H1 (cell line): ENCODE results near the gene ENOPH1. TPM values are rescaled to one million over a fixed set of nuclear protein-coding genes. Genes with fewer than 3 reads are reported as not detected.

Experiments used
- CTCF ChIA-PET: fragments of 300-600 bp; sonication (Branson Sonifier 250); formaldehyde crosslinking; loops from one replicate; lab custom pipeline; 2021; ENCODE audit not compliant: partially characterized antibody; lab: Charles Lee
- POLR2A ChIA-PET: fragments of 300-600 bp; sonication (Branson Sonifier 250); formaldehyde crosslinking; loops from one replicate; lab custom pipeline; 2021; ENCODE audit warnings: inconsistent platforms; ENCODE audit not compliant: partially characterized antibody; lab: Charles Lee
- DNase-seq, 2 experiments: peaks; one replicate each; pipeline versions ENCODE4 v3.0.0 to v3.0.0-alpha.2; 2010 to 2022; ENCODE audit warnings: low spot score in 2 of 2, low read depth in 1 of 2, mixed read lengths in 1 of 2
- FAIRE-seq: peaks from 2 replicates; lab custom pipeline; 2011; peaks lifted over from hg19 to GRCh38; lab: Jason Lieb, UNC
- H2AFZ ChIP-seq: 2 replicates; pipeline ENCODE4 v1.8.1; 2012; ENCODE audit warnings: low read length, inconsistent platforms
- H2AK5ac ChIP-seq: 2 replicates; pipeline ENCODE4 v1.6.1; 2013; ENCODE audit warnings: low read depth, low read length
- H2BK120ac ChIP-seq: replicated peaks from 2 replicates; pipeline ENCODE3; 2013; ENCODE audit warnings: low read depth, low read length, inconsistent platforms
- H2BK12ac ChIP-seq: 2 replicates; pipeline ENCODE4 v1.6.1; 2013; ENCODE audit warnings: low read depth, low read length
- H2BK15ac ChIP-seq: 2 replicates; pipeline ENCODE4 v1.6.1; 2013; ENCODE audit warnings: low read length
- H2BK20ac ChIP-seq: 2 replicates; pipeline ENCODE4 v1.6.1; 2013; ENCODE audit warnings: low read length
- H2BK5ac ChIP-seq: 2 replicates; pipeline ENCODE4 v1.6.1; 2013; ENCODE audit warnings: low read depth, low read length
- H3K14ac ChIP-seq: 2 replicates; pipeline ENCODE4 v1.6.1; 2013; ENCODE audit warnings: inconsistent platforms; ENCODE audit not compliant: insufficient read length
- H3K18ac ChIP-seq: 2 replicates; pipeline ENCODE4 v1.6.1; 2013; ENCODE audit warnings: low read length; ENCODE audit errors: extremely low read depth
- H3K23ac ChIP-seq: 2 replicates; pipeline ENCODE4 v1.6.1; 2013; ENCODE audit warnings: inconsistent platforms; ENCODE audit not compliant: insufficient read length
- H3K23me2 ChIP-seq: 2 replicates; pipeline ENCODE4 v1.6.1; 2013; ENCODE audit warnings: low read depth, low read length
- H3K27ac ChIP-seq: 2 replicates; pipeline ENCODE4 v1.6.1; 2011; ENCODE audit warnings: low read depth, low read length, inconsistent platforms
- H3K27me3 ChIP-seq, 4 experiments: replicated peaks in 1 of 4; 1 replicate in 1 of 4; 2 replicates in 3 of 4; pipeline versions ENCODE4 v1.6.1 to v1.8.1; 2011 to 2013; ENCODE audit warnings: low read length in 3 of 4, mild to moderate bottlenecking in 3 of 4, inconsistent platforms in 2 of 4, mixed read lengths in 2 of 4, moderate library complexity in 1 of 4; ENCODE audit not compliant: control insufficient read depth in 3 of 4, insufficient read depth in 3 of 4; ENCODE audit errors: extremely low read depth in 1 of 4
- H3K36me3 ChIP-seq, 4 experiments: 2 replicates each; pipeline versions ENCODE4 v1.6.1 to v1.8.1; 2011 to 2013; ENCODE audit warnings: mild to moderate bottlenecking in 4 of 4, low read length in 3 of 4, moderate library complexity in 2 of 4, control low read depth in 1 of 4, inconsistent platforms in 1 of 4; ENCODE audit not compliant: insufficient read depth in 4 of 4, control insufficient read depth in 2 of 4
- H3K4ac ChIP-seq: replicated peaks from 2 replicates; pipeline ENCODE3; 2013; ENCODE audit warnings: low read length, low read depth, mixed read lengths, inconsistent platforms; ENCODE audit not compliant: insufficient read length
- H3K4me1 ChIP-seq, 4 experiments: replicated peaks in 1 of 4; 1 replicate in 1 of 4; 2 replicates in 3 of 4; pipeline versions ENCODE4 v1.6.1 to v1.8.1; 2011 to 2013; ENCODE audit warnings: low read length in 3 of 4, inconsistent platforms in 2 of 4, mixed read lengths in 1 of 4; ENCODE audit not compliant: insufficient read depth in 4 of 4, control insufficient read depth in 3 of 4
- H3K4me2 ChIP-seq, 2 experiments: 2 replicates each; pipeline versions ENCODE4 v1.6.1 to v1.8.1; 2011 to 2013; ENCODE audit warnings: low read depth in 2 of 2, low read length in 2 of 2, control low read depth in 1 of 2, inconsistent platforms in 1 of 2, mild to moderate bottlenecking in 1 of 2; ENCODE audit not compliant: insufficient read depth in 1 of 2
- H3K4me3 ChIP-seq, 4 experiments: fragments of 200-600, 300-600 bp in 1 of 4; sonication (generic), shearing (Covaris generic), sonication (Bioruptor Twin) in 1 of 4; 2 replicates each; pipeline versions ENCODE4 v1.5.1 to v1.8.1; 2011 to 2016; ENCODE audit warnings: low read length in 4 of 4, low read depth in 3 of 4, control low read depth in 2 of 4, inconsistent platforms in 2 of 4, mild to moderate bottlenecking in 2 of 4, mixed read lengths in 1 of 4, moderate library complexity in 1 of 4; ENCODE audit not compliant: insufficient read depth in 2 of 4; ENCODE audit errors: extremely low read depth in 1 of 4
- H3K56ac ChIP-seq: replicated peaks from 2 replicates; pipeline ENCODE3; 2013; ENCODE audit warnings: low read depth, mild to moderate bottlenecking, mixed read lengths, low read length, inconsistent platforms; ENCODE audit not compliant: insufficient read length
- H3K79me1 ChIP-seq: 2 replicates; pipeline ENCODE4 v1.6.1; 2013; ENCODE audit warnings: low read depth, low read length, control low read depth
- H3K79me2 ChIP-seq, 2 experiments: 2 replicates each; pipeline versions ENCODE4 v1.6.1 to v1.8.1; 2012 to 2013; ENCODE audit warnings: low read length in 2 of 2, mild to moderate bottlenecking in 2 of 2, inconsistent platforms in 1 of 2; ENCODE audit not compliant: insufficient read depth in 2 of 2, control insufficient read depth in 1 of 2
- H3K9ac ChIP-seq, 4 experiments: replicated peaks in 1 of 4; 1 replicate in 1 of 4; 2 replicates in 3 of 4; pipeline versions ENCODE4 v1.6.1 to v1.8.1; 2011 to 2013; ENCODE audit warnings: low read depth in 3 of 4, low read length in 3 of 4, control low read depth in 2 of 4, mild to moderate bottlenecking in 2 of 4, moderate library complexity in 2 of 4, inconsistent platforms in 1 of 4; ENCODE audit errors: extremely low read depth in 1 of 4
- H3K9me3 ChIP-seq, 2 experiments: 2 replicates each; pipeline versions ENCODE4 v1.6.1 to v1.8.1; 2012 to 2013; ENCODE audit warnings: mild to moderate bottlenecking in 2 of 2, moderate library complexity in 2 of 2, control low read depth in 1 of 2, inconsistent platforms in 1 of 2, low read depth in 1 of 2, low read length in 1 of 2, mixed read lengths in 1 of 2; ENCODE audit not compliant: insufficient read depth in 2 of 2
- H4K20me1 ChIP-seq, 2 experiments: replicated peaks in 1 of 2; 2 replicates each; pipeline versions ENCODE3 to v1.8.1; 2011 to 2013; ENCODE audit warnings: inconsistent platforms in 2 of 2, low read length in 2 of 2, mild to moderate bottlenecking in 1 of 2; ENCODE audit not compliant: insufficient read depth in 2 of 2, control insufficient read depth in 1 of 2
- H4K5ac ChIP-seq: 2 replicates; pipeline ENCODE4 v1.6.1; 2013; ENCODE audit warnings: low read length, low read depth, mixed read lengths, inconsistent platforms; ENCODE audit not compliant: insufficient read length
- H4K8ac ChIP-seq: 2 replicates; pipeline ENCODE4 v1.8.0; 2013; ENCODE audit warnings: mild to moderate bottlenecking, moderate library complexity, low read length, inconsistent platforms; ENCODE audit not compliant: insufficient read depth; ENCODE audit errors: extremely low read depth
- H4K91ac ChIP-seq: replicated peaks from 2 replicates; pipeline ENCODE3; 2013; ENCODE audit warnings: low read length, mixed read lengths, inconsistent platforms; ENCODE audit not compliant: insufficient read length
- GABPA ChIP-seq: IDR thresholded peaks from 2 replicates; pipeline ENCODE4 v1.6.1; 2011; ENCODE audit warnings: mild to moderate bottlenecking, low read length, moderate library complexity, borderline replicate concordance; ENCODE audit not compliant: insufficient read depth
- TAF7 ChIP-seq: optimal IDR thresholded peaks from 2 replicates; pipeline ENCODE3; 2011; ENCODE audit warnings: low read depth, mild to moderate bottlenecking, inconsistent platforms, low read length, moderate library complexity, borderline replicate concordance
- WGBS, 2 experiments: shearing (Covaris generic) in 1 of 2; methylation state at CpG; one replicate each; pipeline versions ENCODE4 v1.1.6 to v1.1.7; 2013 to 2015; ENCODE audit warnings: low lambda C conversion rate in 2 of 2, mixed read lengths in 2 of 2, inconsistent platforms in 1 of 2, low coverage in 1 of 2, missing lambda C conversion rate in 1 of 2; ENCODE audit not compliant: insufficient replicate concordance in 2 of 2, insufficient coverage in 1 of 2, insufficient read length in 1 of 2; ENCODE audit errors: extremely low coverage in 1 of 2, missing lambda C conversion rate in 1 of 2; 5-methylcytosine and 5-hydroxymethylcytosine counted together
- polyA plus RNA-seq, 7 experiments: library from polyadenylated mRNA; depleted of rRNA in 3 of 7; stranded (reverse) in 5 of 7; unstranded in 2 of 7; fragments of >200 nt in 5 of 7; fragments of 200-250 nt in 2 of 7; gene quantifications; 1 replicate in 5 of 7; 2 replicates in 1 of 7; 4 replicates in 1 of 7; pipeline versions ENCODE4 v1.2.1 to v1.2.3, GENCODE V29; 2011 to 2013; ENCODE audit warnings: missing spikeins in 2 of 7, mixed read lengths in 2 of 7
- total RNA-seq: library from RNA; stranded (reverse); fragmentation: NEBNext Ultra II Directional; extraction: Animal tissue kit (Norgen Biotek cat#: 25700); gene quantifications from 2 replicates; pipeline ENCODE4 v1.2.1, GENCODE V29; 2021

Gene ENOPH1
- total and polyA plus RNA-seq, 2 of the 8 experiments (the other 6 are each of a cell fraction or from before 2014, with no cell fraction given), result 25.1 to 89.3 TPM

DNA sequence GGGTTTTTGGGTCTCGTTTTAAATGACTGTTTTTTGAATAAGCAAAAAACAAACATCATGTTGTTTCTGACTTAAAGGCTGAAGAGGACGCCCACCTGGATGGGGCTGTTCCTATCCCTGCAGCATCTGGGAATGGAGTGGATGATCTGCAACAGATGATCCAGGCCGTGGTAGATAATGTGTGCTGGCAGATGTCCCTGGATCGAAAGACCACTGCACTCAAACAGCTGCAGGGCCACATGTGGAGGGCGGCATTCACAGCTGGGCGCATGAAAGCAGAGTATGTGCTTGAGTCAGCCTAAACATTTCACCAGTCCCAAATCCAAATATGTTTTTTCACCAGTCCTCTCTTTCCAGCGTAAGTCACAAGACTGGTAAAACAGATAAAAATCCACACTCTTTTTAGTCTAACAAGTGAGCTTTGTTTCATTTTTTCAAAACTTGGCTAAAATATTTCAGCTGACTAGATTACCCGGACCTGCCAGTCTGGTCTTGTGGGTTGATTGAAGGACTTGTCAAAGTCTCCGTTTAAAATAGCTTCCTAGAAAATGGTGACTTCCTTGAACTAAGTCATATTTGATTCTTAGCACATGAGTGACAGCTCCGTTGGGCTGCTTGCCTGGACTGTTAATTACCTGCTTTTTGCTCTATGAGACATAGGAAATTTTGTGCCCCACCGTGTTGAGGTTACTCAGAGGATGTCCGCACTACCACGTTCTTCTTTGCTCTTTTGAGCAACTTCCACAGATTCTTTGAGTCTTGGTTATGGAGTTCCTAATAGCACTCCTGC lies 20.8 kb downstream of the ENOPH1 start:
- H3K36me3 ChIP-seq, result peaks cover 17 to 72% (median 49%) of the 10 kb centered on the region in 4 experiments
- TF ChIP-seq TAF7, result no peak
- TF ChIP-seq GABPA, result no peak

More for the DNA sequence above, 20.8 kb downstream of the ENOPH1 start:
- no peaks in the 10 kb centered on the region for H3K23me2 ChIP-seq
- H3K9ac ChIP-seq, result no peak overlapping the region
- H3K9me3 ChIP-seq, result no peaks in the 10 kb centered on the region
- 92% methylated on average over 13 of the region's 13 CpGs; no CpG with 5 or more reads in 1 of the 2 experiments for WGBS, 2 experiments
- peaks cover 0 to 2% (median 0%) of the 10 kb centered on the region in 4 experiments; a peak in 1 of 7 replicates for H3K4me1 ChIP-seq
- FAIRE-seq, result no peak
- no peak overlapping the region for H2BK12ac ChIP-seq
- H2BK20ac ChIP-seq, result no peak overlapping the region
- no peak overlapping the region for H2BK5ac ChIP-seq
- no peak overlapping the region for H2AK5ac ChIP-seq
- no peak overlapping the region for H4K8ac ChIP-seq
- ChIA-PET POLR2A (interaction anchor here (0.5 to 4.2 kb wide), 6 partner anchors 12 to 89 kb away, joined by 3 to 21 read pairs (median 4); partner anchors contain the start of genes HNRNPD and HNRNPDL), CTCF (interaction anchor here (0.6 to 2.1 kb wide), 7 partner anchors 10 to 288 kb away, joined by 3 to 10 read pairs (median 4); no protein-coding TSS in a partner anchor)
- H4K20me1 ChIP-seq, result peaks cover 3 to 7% of the 10 kb centered on the region in 2 experiments
- no peak overlapping the region for H4K5ac ChIP-seq
- no peak overlapping the region for H2BK120ac ChIP-seq
- H3K4ac ChIP-seq, result no peak overlapping the region
- no peak overlapping the region for H2AFZ ChIP-seq
- H3K23ac ChIP-seq, result no peak overlapping the region
- H3K79me2 ChIP-seq, result peaks cover 2 to 63% of the 10 kb centered on the region in 2 experiments; a peak in 2 of 4 replicates
- H3K18ac ChIP-seq, result no peak overlapping the region
- no peak overlapping the region for H3K56ac ChIP-seq
- DNase-seq, result no peak
- no peak overlapping the region for H3K14ac ChIP-seq
- no peak overlapping the region for H4K91ac ChIP-seq
- no peak overlapping the region for H3K4me2 ChIP-seq
- peaks cover 9% of the 10 kb centered on the region for H3K79me1 ChIP-seq
- no peak overlapping the region for H3K4me3 ChIP-seq
- H3K27me3 ChIP-seq, result no peaks in the 10 kb centered on the region
- no peak overlapping the region for H3K27ac ChIP-seq
- no peak overlapping the region for H2BK15ac ChIP-seq
